ENCODE data around the gene ZYX.
"Not testable (repeated sequence)": the region's sequence is repeated elsewhere in the genome, so short reads cannot be mapped to it uniquely, and the experiment has no call there.

Gene ZYX

DNA sequence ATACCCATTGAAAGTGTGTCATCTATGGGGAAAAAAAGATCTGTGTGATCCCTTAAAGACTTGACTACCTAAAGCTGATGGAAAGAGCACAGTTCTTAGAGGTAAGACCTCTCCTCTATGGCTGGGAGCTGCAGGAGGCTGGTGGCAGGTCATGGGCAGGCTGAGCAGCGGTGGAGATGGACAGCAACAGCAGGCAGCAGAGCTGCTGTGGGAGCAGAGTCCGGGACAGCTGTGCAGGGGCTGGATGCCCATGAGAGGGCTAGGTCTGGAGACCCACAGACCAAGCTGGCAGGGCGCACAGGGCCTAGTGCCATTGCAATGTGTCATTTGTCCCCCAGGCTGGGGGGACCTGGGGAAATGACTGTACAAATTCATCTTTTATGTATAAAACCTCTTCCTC lies 40.9 kb downstream of the ZYX start:
- POLR2A ChIA-PET, result no interaction called here
- H3K4me3 ChIP-seq (ENCODE audit: low read depth, low read length), result no peak overlapping the region
- DNase-seq (ENCODE audit: low read depth, low spot score), result no peak
- CTCF ChIA-PET, result interaction anchor here (1.4 to 1.9 kb wide), 2 partner anchors 10 to 181 kb away, joined by 7 to 10 read pairs; no protein-coding TSS in a partner anchor
- TF ChIP-seq CTCF (IDR thresholded peaks at IDR 0.05; ENCODE audit: insufficient read depth, low read length, missing control alignments), result no peak

DNA sequence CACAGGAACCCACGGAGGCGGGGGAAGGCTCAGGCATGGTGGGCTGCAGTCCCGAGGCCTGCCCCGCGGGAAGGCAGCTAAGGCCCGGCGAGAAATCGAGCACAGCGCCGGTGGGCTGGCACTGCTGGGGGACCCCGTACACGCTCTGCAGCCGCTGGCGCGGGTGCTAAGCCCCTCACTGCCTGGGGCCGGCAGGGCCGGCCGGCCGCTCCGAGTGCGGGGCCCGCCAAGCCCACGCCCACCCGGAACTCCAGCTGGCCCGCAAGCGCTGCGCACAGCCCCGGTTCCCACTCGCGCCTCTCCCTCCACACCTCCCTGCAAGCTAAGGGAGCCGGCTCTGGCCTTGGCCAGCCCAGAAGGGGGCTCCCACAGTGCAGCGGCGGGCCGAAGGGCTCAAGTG lies 43.3 kb downstream of the ZYX start:
- POLR2A ChIA-PET; H3K4me3 ChIP-seq (ENCODE audit: low read depth, low read length); DNase-seq (ENCODE audit: low read depth, low spot score): not testable (repeated sequence)
- CTCF ChIA-PET, result interaction anchor here (0.9 to 1.1 kb wide), 2 partner anchors 8 to 9 kb away, joined by 4 read pairs; no protein-coding TSS in a partner anchor

GRCh38 chr7:143426479-143427142 lies 45.5 kb downstream of the ZYX start:
- DNase-seq (ENCODE audit: low read depth, low spot score), result no peak
- ChIA-PET CTCF (interaction anchor here (1.3 to 2.1 kb wide), 2 partner anchors 10 to 47 kb away, joined by 3 to 23 read pairs; no protein-coding TSS in a partner anchor), POLR2A (no interaction called here)
- H3K4me3 ChIP-seq (ENCODE audit: low read depth, low read length), result no peak overlapping the region
- no peak for TF ChIP-seq CTCF (IDR thresholded peaks at IDR 0.05; ENCODE audit: insufficient read depth, low read length, missing control alignments)

- no peak overlapping the region for H3K4me3 ChIP-seq (ENCODE audit: low read depth, low read length)
- no peak for DNase-seq (ENCODE audit: low read depth, low spot score)
- ChIA-PET POLR2A (no interaction called here), CTCF (interaction anchor here (1.1 kb wide), 1 partner anchor 14 kb away, joined by 4 read pairs; no protein-coding TSS in a partner anchor)
- no peak for TF ChIP-seq CTCF (IDR thresholded peaks at IDR 0.05; ENCODE audit: insufficient read depth, low read length, missing control alignments)
Observed at GRCh38 chr7:143429770-143430698, 48.9 kb downstream of the ZYX start.

DNA sequence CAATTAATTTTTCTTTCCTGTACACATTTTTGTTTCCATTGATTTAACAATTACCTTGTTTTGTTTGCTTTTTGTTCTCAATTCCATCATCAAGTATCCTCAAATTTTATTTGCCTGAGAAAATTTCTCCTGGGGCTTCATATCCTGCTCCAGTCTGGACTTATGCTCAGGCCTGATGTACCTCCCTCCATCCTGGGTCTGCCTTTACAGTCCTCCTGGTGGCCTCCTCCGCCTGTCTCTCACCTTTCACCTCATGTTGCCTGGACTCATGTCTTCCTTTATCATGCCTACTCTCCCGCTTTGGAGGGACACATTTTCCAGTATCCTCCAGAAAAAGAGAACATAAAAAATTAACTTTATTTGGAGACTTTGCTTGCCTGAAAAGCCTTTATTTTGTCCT lies 50.0 kb downstream of the ZYX start:
- no peak overlapping the region for H3K4me3 ChIP-seq (ENCODE audit: low read depth, low read length)
- ChIA-PET CTCF (interaction anchor here (1.3 to 2.5 kb wide), 3 partner anchors 8 to 22 kb away, joined by 3 to 14 read pairs (median 7); no protein-coding TSS in a partner anchor), POLR2A (no interaction called here)
- no peak for DNase-seq (ENCODE audit: low read depth, low spot score)
- no peak for TF ChIP-seq CTCF (IDR thresholded peaks at IDR 0.05; ENCODE audit: insufficient read depth, low read length, missing control alignments)

GRCh38 chr7:143433759-143434158 lies 52.6 kb downstream of the ZYX start:
- DNase-seq (ENCODE audit: low read depth, low spot score), result no peak
- CTCF ChIA-PET, result interaction anchor here (0.6 to 2.5 kb wide), 3 partner anchors 11 to 17 kb away, joined by 3 to 10 read pairs (median 7); no protein-coding TSS in a partner anchor
- no peak for TF ChIP-seq CTCF (IDR thresholded peaks at IDR 0.05; ENCODE audit: insufficient read depth, low read length, missing control alignments)
- POLR2A ChIA-PET, result no interaction called here
- no peak overlapping the region for H3K4me3 ChIP-seq (ENCODE audit: low read depth, low read length)

Data from AG04449 (cell line).